NCI-H446 treated with DMSO at 0.1 percent for 48 hours (cell line): ENCODE data around the gene CENPB.

Source experiments
- DNase-seq: peaks from one replicate; lab custom pipeline; 2025; lab: John Stamatoyannopoulos, UW

CENPB gene

GRCh38 chr20:3748073-3748472 is 38.5 kb downstream of the CENPB start:
- no peak for DNase-seq

- DNase-seq: no peak
Measured at GRCh38 chr20:3747471-3747870, 39.1 kb downstream of the CENPB start.

GRCh38 chr20:3745686-3746173 is 40.8 kb downstream of the CENPB start:
- no peak for DNase-seq

GRCh38 chr20:3744806-3745685 is 41.5 kb downstream of the CENPB start:
- DNase-seq: no peak

GRCh38 chr20:3744037-3744436 is 42.5 kb downstream of the CENPB start:
- no peak for DNase-seq

GRCh38 chr20:3743251-3743650 is 43.3 kb downstream of the CENPB start:
- DNase-seq: no peak

GRCh38 chr20:3741836-3742458 is 44.6 kb downstream of the CENPB start:
- no peak for DNase-seq

- DNase-seq: no peak
Measured at GRCh38 chr20:3740615-3741301, 45.8 kb downstream of the CENPB start.

GRCh38 chr20:3739926-3740451 is 46.6 kb downstream of the CENPB start:
- DNase-seq: no peak

- DNase-seq: no peak
Measured at GRCh38 chr20:3739054-3739925, 47.2 kb downstream of the CENPB start.

GRCh38 chr20:3738111-3739053 is 48.2 kb downstream of the CENPB start:
- no peak for DNase-seq

GRCh38 chr20:3735768-3736167 is 50.8 kb downstream of the CENPB start:
- DNase-seq: no peak

- DNase-seq: no peak
Measured at GRCh38 chr20:3734111-3734843, 52.3 kb downstream of the CENPB start.
